Left colon (tissue), 2 donors: ENCODE results near the gene CTXND2. TPM values are rescaled to one million over a fixed set of nuclear protein-coding genes. Genes with fewer than 3 reads are reported as not detected.
"Not testable (repeated sequence)": the region's sequence is repeated elsewhere in the genome, so short reads cannot be mapped to it uniquely, and the experiment has no call there.

ENCODE experiments used
- ATAC-seq: fragments of 200-7000 bp; cut with Tn5 transposase; one replicate; pipeline ENCODE4 v1.9.1; 2020; ENCODE audit warnings: mild to moderate bottlenecking, moderate library complexity
- DNase-seq, 2 donors: peaks; one replicate each; pipeline ENCODE4 v3.0.0-alpha.2; 2020
- intact Hi-C, 2 donors: fragments of 100-400 bp; cut with DNase I in 1 of 2; cut with micrococcal nuclease in 1 of 2; formaldehyde crosslinking; loops; one replicate each; pipeline versions ENCODE4 v1.11.2 to v1.14.0; 2022; cut with DNase I, micrococcal nuclease
- long read RNA-seq: library from polyadenylated mRNA; unstranded; transcript quantifications from one replicate; pipeline ENCODE4 v2.0.0, GENCODE V29; 2021
- total RNA-seq, 2 donors: library from RNA; stranded (reverse); fragmentation: NEBNext Ultra II Directional; extraction: Animal tissue kit (Norgen Biotek cat#: 25700); gene quantifications; one replicate each; pipeline ENCODE4 v1.2.1, GENCODE V29; 2021
- donor health status: DM: no; HTN: no; CAD: no.
- donor health status: DM: yes; HTN: yes; CAD: no.

Gene CTXND2
- total RNA-seq = not detected
- long read RNA-seq = 0 reads

GRCh38 chr1:150887018-150887417, at the start of gene CTXND2:
CTXND2 (plus strand) TSS chr1:150887136; CDS start chr1:150912315, 25,179 bp downstream.
- no peak for DNase-seq

GRCh38 chr1:150840850-150841249, 46.1 kb upstream of the CTXND2 start:
- ATAC-seq, intact Hi-C loops, DNase-seq: not testable (repeated sequence)

More at GRCh38 chr1:150887018-150887417, at the start of gene CTXND2:
- intact Hi-C loops = no loop called here
- ATAC-seq = no peak

GRCh38 chr1:150841626-150842025, 45.3 kb upstream of the CTXND2 start:
- intact Hi-C loops = no loop called here
- DNase-seq = no peak
- no peak for ATAC-seq

GRCh38 chr1:150842343-150842742, 44.6 kb upstream of the CTXND2 start:
- DNase-seq = no peak
- ATAC-seq = no peak
- intact Hi-C loops = no loop called here

- ATAC-seq = no peak
- intact Hi-C loops = no loop called here
- DNase-seq = no peak
Observed at GRCh38 chr1:150842964-150843363, 44.0 kb upstream of the CTXND2 start.

GRCh38 chr1:150843474-150843873, 43.5 kb upstream of the CTXND2 start:
- intact Hi-C loops = no loop called here
- ATAC-seq (no peak), DNase-seq (no peak)

- DNase-seq (no peak), ATAC-seq (no peak)
- intact Hi-C loops = no loop called here
Observed at GRCh38 chr1:150846473-150847146, 40.3 kb upstream of the CTXND2 start.

- DNase-seq, ATAC-seq, intact Hi-C loops: not testable (repeated sequence)
Observed at GRCh38 chr1:150850801-150851362, 36.1 kb upstream of the CTXND2 start.

GRCh38 chr1:150852734-150853133, 34.2 kb upstream of the CTXND2 start:
- DNase-seq, intact Hi-C loops, ATAC-seq: not testable (repeated sequence)

GRCh38 chr1:150863724-150864123, 23.2 kb upstream of the CTXND2 start:
- intact Hi-C loops = no loop called here
- DNase-seq = no peak
- no peak for ATAC-seq

GRCh38 chr1:150864200-150864599, 22.7 kb upstream of the CTXND2 start:
- DNase-seq, intact Hi-C loops, ATAC-seq: not testable (repeated sequence)

- intact Hi-C loops = no loop called here
- DNase-seq (no peak), ATAC-seq (no peak)
Observed at GRCh38 chr1:150869683-150870082, 17.3 kb upstream of the CTXND2 start.

- DNase-seq = no peak
- intact Hi-C loops = no loop called here
- ATAC-seq = no peak
Observed at GRCh38 chr1:150872572-150872971, 14.4 kb upstream of the CTXND2 start.

- ATAC-seq = no peak
- intact Hi-C loops = no loop called here
- no peak for DNase-seq
Observed at GRCh38 chr1:150873521-150873920, 13.4 kb upstream of the CTXND2 start.

GRCh38 chr1:150874455-150875196, 12.3 kb upstream of the CTXND2 start:
- intact Hi-C loops = no loop called here
- DNase-seq (no peak), ATAC-seq (no peak)

GRCh38 chr1:150875197-150876118, 11.5 kb upstream of the CTXND2 start:
- peak in 1 of 2 donors; percentile 28 for DNase-seq
- intact Hi-C loops = no loop called here

GRCh38 chr1:150876119-150876454, 10.8 kb upstream of the CTXND2 start:
- peak; percentile 58 for ATAC-seq
- intact Hi-C loops = no loop called here

More at GRCh38 chr1:150875197-150876118, 11.5 kb upstream of the CTXND2 start:
- ATAC-seq = no peak

GRCh38 chr1:150878931-150879330, 8.0 kb upstream of the CTXND2 start:
- ATAC-seq, intact Hi-C loops, DNase-seq: not testable (repeated sequence)

More at GRCh38 chr1:150876119-150876454, 10.8 kb upstream of the CTXND2 start:
- no peak for DNase-seq
